HepG2 (cell line): Measurements from ENCODE around the gene DRC7. TPM values are rescaled to one million over a fixed set of nuclear protein-coding genes. Genes with fewer than 3 reads are reported as not detected.

Experiments
- ESRRA ChIP-seq: sonication (generic); formaldehyde crosslinking; IDR thresholded peaks from 2 replicates; pipeline ENCODE4 v1.5.1; 2020; ENCODE audit warnings: mild to moderate bottlenecking, low read depth, missing genetic modification reagents
- GMEB2 ChIP-seq: IDR thresholded peaks from 2 replicates; pipeline ENCODE4 v1.6.1; 2016; ENCODE audit warnings: missing biosample characterization, missing genetic modification reagents, low read depth
- HMGXB4 ChIP-seq, 2 experiments: sonication (generic) in 1 of 2; formaldehyde crosslinking in 1 of 2; IDR thresholded peaks; 2 replicates each; pipeline versions ENCODE4 v1.4.0 to v1.6.1; 2018 to 2020; ENCODE audit warnings: missing genetic modification reagents in 2 of 2, borderline replicate concordance in 1 of 2, low read depth in 1 of 2, mild to moderate bottlenecking in 1 of 2, missing biosample characterization in 1 of 2
- MAF1 ChIP-seq: sonication (generic); formaldehyde crosslinking; IDR thresholded peaks from 2 replicates; pipeline ENCODE4 v1.5.0; 2020; ENCODE audit warnings: missing genetic modification reagents, borderline replicate concordance
- MYPOP ChIP-seq: sonication (generic); formaldehyde crosslinking; IDR thresholded peaks from 2 replicates; pipeline ENCODE4 v1.8.1; 2023; ENCODE audit warnings: mild to moderate bottlenecking, moderate library complexity, missing genetic modification reagents
- RNF2 ChIP-seq: fragments of 450-650 bp; conservative IDR thresholded peaks from 2 replicates; pipeline ENCODE4 v1.6.1; 2016; ENCODE audit warnings: low read depth
- SAP130 ChIP-seq: IDR thresholded peaks from 2 replicates; pipeline ENCODE4 v1.6.1; 2016; ENCODE audit warnings: low read depth
- ZIK1 ChIP-seq: sonication (generic); formaldehyde crosslinking; IDR thresholded peaks from 2 replicates; pipeline ENCODE4 v1.5.0; 2020; ENCODE audit warnings: mild to moderate bottlenecking, low read depth, missing genetic modification reagents, borderline replicate concordance
- ZMAT5 ChIP-seq: sonication (generic); formaldehyde crosslinking; IDR thresholded peaks from 2 replicates; pipeline ENCODE4 v1.5.0; 2020; ENCODE audit warnings: mild to moderate bottlenecking, low read depth, missing genetic modification reagents, borderline replicate concordance
- ZNF318 ChIP-seq: sonication (generic); formaldehyde crosslinking; IDR thresholded peaks from 2 replicates; pipeline ENCODE4 v1.4.0; 2020; ENCODE audit warnings: mild to moderate bottlenecking, missing genetic modification reagents
- ZNF333 ChIP-seq: sonication (generic); formaldehyde crosslinking; IDR thresholded peaks from 2 replicates; pipeline ENCODE4 v1.4.0; 2020; ENCODE audit warnings: mild to moderate bottlenecking, missing genetic modification reagents, borderline replicate concordance
- ZNF749 ChIP-seq: sonication (generic); formaldehyde crosslinking; IDR thresholded peaks from 2 replicates; pipeline ENCODE4 v1.8.0; 2022; ENCODE audit warnings: mild to moderate bottlenecking, missing genetic modification reagents, moderate library complexity, borderline replicate concordance
- polyA plus RNA-seq, 8 experiments: library from polyadenylated mRNA; depleted of rRNA in 3 of 8; stranded (reverse) in 7 of 8; unstranded in 1 of 8; fragments of >200 nt; fragmentation: Illumina TruSeq in 4 of 8; extraction: Trizol in 4 of 8; gene quantifications; 2 replicates each; pipeline versions ENCODE4 v1.2.1 to v1.2.3, GENCODE V29; 2011 to 2016; ENCODE audit warnings: low read depth in 4 of 8, missing spikeins in 1 of 8, mixed read lengths in 1 of 8; ENCODE audit not compliant: insufficient read depth in 1 of 8
- total RNA-seq, 5 experiments: library from RNA; depleted of rRNA; stranded (reverse); fragments of >200 nt; fragmentation: Illumina TruSeq; extraction: Trizol; gene quantifications; 2 replicates each; pipeline ENCODE4 v1.2.3, GENCODE V29; 2016; ENCODE audit warnings: low read depth in 1 of 5

DRC7 gene
- total and polyA plus RNA-seq, 2 of the 13 experiments (the other 11 are each of a cell fraction or from before 2014, with no cell fraction given): 2.7 to 3.4 TPM

- TF ChIP-seq ZNF318 (0 out of 2 replicates have a peak, but pooled peaks have one; percentile 86), ZIK1 (CRISPR knock-in tag) (no peak), ZNF749 (no peak), GMEB2 (no peak), HMGXB4 (CRISPR knock-in tag; IDR thresholded peaks at IDR 0.05; ENCODE audit: borderline replicate concordance in 1 of 2, low read depth in 1 of 2) (peak; percentile 97 to 98), SAP130 (CRISPR knock-in tag) (peak; percentile 57; the same call in 1 of the 2 replicates), MAF1 (CRISPR knock-in tag) (0 out of 2 replicates have a peak, but pooled peaks have one; percentile 88), MYPOP (CRISPR knock-in tag) (no peak), RNF2 (no peak), ZMAT5 (CRISPR knock-in tag) (no peak), ESRRA (0 out of 2 replicates have a peak, but pooled peaks have one; percentile 33), ZNF333 (CRISPR knock-in tag) (peak; percentile 47; the same call in 1 of the 2 replicates)
Measured at GRCh38 chr16:57648581-57649442, 45.8 kb upstream of the DRC7 start (continued).
